Measurements from ENCODE around the gene AGPS.
A peak's percentile ranks its signal among the peaks of the same experiment; 100 is the strongest.

The AGPS gene

DNA sequence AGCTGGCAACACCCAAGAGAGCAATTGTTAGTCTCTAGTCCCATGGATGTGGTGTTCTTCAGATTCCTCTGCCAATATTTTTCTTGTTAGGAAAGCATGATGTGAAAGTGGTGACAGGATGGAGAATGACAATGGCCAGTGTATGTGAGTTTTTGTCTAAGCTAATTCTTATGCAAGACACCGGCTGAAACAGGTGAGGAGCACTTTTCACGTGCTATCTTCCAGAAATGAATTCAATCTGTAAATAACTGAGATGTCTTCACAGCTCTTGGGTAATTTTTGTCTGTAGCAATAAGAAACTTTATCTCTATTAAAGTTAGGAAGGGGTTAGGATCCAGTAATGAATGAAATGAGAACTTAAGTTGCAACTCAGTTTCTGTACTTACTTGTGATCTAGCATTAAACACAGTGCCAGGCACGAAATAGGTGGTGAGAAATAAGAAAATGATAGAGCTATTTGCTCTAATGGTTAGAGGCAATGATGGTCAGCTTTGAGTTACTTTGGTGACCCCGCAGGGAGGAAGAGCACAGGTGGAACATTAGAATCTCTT is 676 bp upstream of the AGPS start:
- TF ChIP-seq, protein P1, sequence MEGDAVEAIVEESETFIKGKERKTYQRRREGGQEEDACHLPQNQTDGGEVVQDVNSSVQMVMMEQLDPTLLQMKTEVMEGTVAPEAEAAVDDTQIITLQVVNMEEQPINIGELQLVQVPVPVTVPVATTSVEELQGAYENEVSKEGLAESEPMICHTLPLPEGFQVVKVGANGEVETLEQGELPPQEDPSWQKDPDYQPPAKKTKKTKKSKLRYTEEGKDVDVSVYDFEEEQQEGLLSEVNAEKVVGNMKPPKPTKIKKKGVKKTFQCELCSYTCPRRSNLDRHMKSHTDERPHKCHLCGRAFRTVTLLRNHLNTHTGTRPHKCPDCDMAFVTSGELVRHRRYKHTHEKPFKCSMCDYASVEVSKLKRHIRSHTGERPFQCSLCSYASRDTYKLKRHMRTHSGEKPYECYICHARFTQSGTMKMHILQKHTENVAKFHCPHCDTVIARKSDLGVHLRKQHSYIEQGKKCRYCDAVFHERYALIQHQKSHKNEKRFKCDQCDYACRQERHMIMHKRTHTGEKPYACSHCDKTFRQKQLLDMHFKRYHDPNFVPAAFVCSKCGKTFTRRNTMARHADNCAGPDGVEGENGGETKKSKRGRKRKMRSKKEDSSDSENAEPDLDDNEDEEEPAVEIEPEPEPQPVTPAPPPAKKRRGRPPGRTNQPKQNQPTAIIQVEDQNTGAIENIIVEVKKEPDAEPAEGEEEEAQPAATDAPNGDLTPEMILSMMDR (IDR thresholded peaks at IDR 0.05; ENCODE audit: borderline replicate concordance, insufficient read depth, low read depth, low read length), result no peak
- H3K4me3 ChIP-seq (ENCODE audit: low read depth, low read length), result peak overlapping the region; percentile 82

DNA sequence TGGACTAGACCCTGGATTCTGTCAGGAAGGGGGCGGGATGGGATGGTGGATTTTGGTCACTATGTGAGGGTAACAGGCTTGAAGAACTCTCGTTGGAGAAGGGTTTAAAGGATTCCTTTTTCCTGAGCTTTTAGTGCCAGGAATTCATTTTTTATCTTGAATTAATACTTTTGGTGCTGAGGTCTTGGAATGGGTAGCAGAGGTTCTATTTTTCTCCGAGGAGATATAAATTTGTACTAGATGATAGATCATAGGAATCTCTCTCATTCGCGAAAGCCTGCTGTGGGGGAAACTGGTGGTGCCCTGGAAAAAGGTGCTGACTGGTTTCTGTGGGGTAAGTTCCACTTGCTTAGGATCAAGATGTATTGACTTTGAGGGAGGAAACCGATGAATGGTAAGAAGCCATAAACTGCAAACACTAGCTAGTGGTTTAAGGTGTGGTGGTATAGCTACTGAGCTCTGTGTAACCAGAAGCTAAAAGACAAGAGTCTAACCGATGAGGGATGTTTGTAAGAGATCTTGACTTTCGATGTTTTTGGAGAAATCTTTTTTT is 706 bp downstream of the AGPS start:
- peak overlapping the region; percentile 82 for H3K4me3 ChIP-seq (ENCODE audit: low read depth, low read length)
- TF ChIP-seq, protein P1 (IDR thresholded peaks at IDR 0.05; ENCODE audit: borderline replicate concordance, insufficient read depth, low read depth, low read length), result no peak

DNA sequence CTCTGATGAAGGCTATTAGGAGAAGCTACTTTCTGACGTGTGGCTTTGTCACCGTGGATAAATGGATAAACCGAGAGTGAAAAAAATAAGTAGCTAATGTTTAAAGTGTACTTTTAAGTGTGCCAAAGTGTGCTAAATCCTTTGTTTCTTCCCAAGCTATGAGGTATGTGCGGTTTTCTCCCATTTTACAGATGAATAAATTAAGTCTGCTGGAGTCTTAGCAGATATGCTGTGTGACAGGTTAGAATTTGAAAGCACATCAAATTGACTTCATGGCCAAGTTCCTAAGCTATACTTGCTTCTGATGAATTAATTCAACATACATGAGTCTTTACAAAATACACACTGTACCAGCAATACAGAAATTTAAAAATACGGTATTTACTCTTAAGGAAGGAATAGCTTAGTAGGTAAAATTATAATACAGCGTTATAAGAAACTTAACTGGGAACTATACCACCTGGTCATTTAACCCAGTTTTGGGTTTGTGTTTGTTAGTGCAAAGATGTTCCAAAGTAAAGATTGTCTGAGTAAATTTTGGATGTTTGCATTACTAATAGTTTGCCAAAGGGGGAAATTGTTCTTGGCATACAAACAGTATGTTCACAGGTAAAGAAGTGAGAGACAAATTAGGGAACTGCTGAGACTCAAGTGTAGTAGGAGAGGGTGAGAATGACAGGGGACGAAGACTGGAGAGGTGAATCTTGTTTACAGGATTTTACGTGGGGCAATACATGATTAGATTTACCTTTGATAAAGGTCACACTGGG is 1.4 kb downstream of the AGPS start:
- peak overlapping the region; percentile 82 for H3K4me3 ChIP-seq (ENCODE audit: low read depth, low read length)
- TF ChIP-seq, protein P1 (IDR thresholded peaks at IDR 0.05; ENCODE audit: borderline replicate concordance, insufficient read depth, low read depth, low read length), result no peak

DNA sequence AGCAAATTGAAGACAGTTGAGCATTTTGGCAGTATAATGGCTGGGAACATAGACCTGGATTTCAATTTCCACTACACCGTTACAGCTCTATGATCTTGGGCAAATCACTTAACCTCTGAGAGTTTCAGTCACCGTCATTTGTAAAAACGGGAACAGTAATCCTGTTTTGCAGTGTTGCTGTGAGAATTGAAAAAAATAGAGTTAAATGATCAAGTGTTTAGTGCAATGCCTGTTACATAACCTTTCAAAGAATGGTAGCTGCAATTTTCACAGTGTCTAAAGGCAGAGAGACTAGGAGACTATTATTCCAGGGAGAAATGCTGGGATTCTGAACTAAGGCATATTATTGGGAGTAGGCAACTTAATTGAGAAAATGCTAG is 2.0 kb downstream of the AGPS start:
- no peak overlapping the region for H3K4me3 ChIP-seq (ENCODE audit: low read depth, low read length)
- TF ChIP-seq, protein P1 (IDR thresholded peaks at IDR 0.05; ENCODE audit: borderline replicate concordance, insufficient read depth, low read depth, low read length), result no peak

DNA sequence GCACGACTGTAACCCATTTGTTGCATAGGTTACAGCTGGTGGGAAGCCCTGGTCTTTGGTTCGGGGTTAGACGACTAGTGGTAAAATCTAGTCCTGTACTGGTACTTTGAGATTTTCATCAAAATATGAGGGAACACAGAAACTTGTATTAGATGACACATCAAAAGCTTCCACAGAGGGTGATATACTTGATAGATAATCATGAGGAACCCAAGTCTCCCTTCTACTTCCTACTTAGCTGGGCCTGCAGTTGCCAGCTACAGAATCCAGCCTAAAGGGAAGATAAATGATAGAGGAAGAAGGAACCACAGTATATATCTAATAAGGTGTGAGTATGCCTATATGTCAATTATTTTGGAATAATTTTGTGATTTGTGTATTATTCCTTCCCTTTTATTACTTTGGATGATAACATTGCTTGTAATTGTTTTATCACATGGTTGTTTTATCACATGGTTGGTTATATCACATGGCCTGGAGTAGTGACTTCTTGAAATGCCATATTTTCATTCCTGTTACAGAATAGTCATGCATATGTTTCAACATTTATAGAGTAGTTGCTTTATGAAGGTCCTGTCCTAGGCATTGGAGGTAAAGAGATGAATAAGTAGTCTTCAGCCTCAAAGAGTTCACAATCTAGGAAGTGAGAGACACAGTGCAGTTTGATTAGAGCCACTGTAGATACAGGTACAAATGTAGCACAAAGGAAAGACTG is 2.9 kb downstream of the AGPS start:
- TF ChIP-seq, protein P1 (IDR thresholded peaks at IDR 0.05; ENCODE audit: borderline replicate concordance, insufficient read depth, low read depth, low read length), result no peak
- H3K4me3 ChIP-seq (ENCODE audit: low read depth, low read length), result no peak overlapping the region

DNA sequence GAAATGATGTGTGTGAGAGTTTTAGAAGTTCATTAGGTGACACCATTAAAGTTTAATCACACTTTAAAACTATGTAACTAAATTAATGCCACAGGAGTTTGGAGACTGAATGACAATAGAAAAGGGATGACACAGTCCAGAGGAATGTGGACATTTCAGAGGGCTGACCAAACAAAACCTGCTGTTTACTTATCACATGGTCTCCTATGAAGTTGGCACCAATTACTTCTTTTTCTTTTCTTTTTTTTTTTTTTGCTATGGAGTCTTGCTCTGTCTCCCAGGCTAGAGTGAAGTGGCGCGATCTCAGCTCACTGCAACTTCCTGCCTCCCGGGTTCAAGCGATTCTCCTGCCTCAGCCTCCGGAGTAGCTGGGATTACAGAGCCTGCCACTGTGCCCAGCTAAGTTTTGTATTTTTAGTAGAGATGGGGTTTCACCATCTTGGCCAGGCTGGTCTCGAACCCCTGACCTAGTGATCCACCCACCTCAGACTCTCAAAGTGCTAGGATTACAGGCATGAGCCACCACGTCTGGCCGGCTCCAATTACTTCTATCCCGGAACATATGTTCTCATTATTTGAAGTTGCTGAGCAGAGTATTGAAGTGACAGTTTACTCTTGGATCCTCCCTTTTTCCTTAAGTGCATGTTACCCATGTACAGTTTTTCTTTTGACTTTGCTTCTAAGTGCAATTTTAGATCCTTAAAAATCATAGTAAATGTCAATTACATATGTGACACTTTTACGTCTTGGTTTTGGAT is 4.3 kb downstream of the AGPS start:
- H3K4me3 ChIP-seq (ENCODE audit: low read depth, low read length), result no peak overlapping the region
- TF ChIP-seq, protein P1 (IDR thresholded peaks at IDR 0.05; ENCODE audit: borderline replicate concordance, insufficient read depth, low read depth, low read length), result no peak
